H9 (cell line): ENCODE data around the gene PHGDH. TPM values are rescaled to one million over a fixed set of nuclear protein-coding genes. Genes with fewer than 3 reads are reported as not detected.

Experiments used
- DNase-seq: peaks from one replicate; pipeline ENCODE4 v3.0.0-alpha.2; 2017
- H2AFZ ChIP-seq: one replicate; pipeline ENCODE4 v1.6.1; 2013; ENCODE audit warnings: mild to moderate bottlenecking, low read length, control low read depth, moderate library complexity
- H2AK5ac ChIP-seq: 2 replicates; pipeline ENCODE4 v1.6.1; 2013; ENCODE audit warnings: low read length, control low read depth, mixed read lengths; ENCODE audit not compliant: insufficient read length
- H2BK120ac ChIP-seq: one replicate; pipeline ENCODE4 v1.6.1; 2013; ENCODE audit warnings: low read depth, mild to moderate bottlenecking, low read length, control low read depth, inconsistent platforms; ENCODE audit not compliant: poor library complexity, severe bottlenecking
- H2BK12ac ChIP-seq: 2 replicates; pipeline ENCODE4 v1.6.1; 2013; ENCODE audit warnings: low read length, control low read depth, mixed read lengths, low read depth; ENCODE audit not compliant: insufficient read length
- H2BK15ac ChIP-seq: 2 replicates; pipeline ENCODE4 v1.6.1; 2013; ENCODE audit warnings: low read depth, low read length, control low read depth
- H2BK20ac ChIP-seq: one replicate; pipeline ENCODE4 v1.6.1; 2013; ENCODE audit warnings: low read depth, mild to moderate bottlenecking, low read length, control low read depth, inconsistent platforms; ENCODE audit not compliant: poor library complexity, severe bottlenecking
- H2BK5ac ChIP-seq: 2 replicates; pipeline ENCODE4 v1.6.1; 2013; ENCODE audit warnings: low read length, control low read depth, mixed read lengths; ENCODE audit not compliant: insufficient read length
- H3K14ac ChIP-seq: 2 replicates; pipeline ENCODE4 v1.6.1; 2013; ENCODE audit warnings: low read length, control low read depth; ENCODE audit not compliant: insufficient read depth
- H3K18ac ChIP-seq: 2 replicates; pipeline ENCODE4 v1.6.1; 2013; ENCODE audit warnings: low read depth, mild to moderate bottlenecking, mixed read lengths, low read length, control low read depth; ENCODE audit not compliant: insufficient read length
- H3K23ac ChIP-seq: 2 replicates; pipeline ENCODE4 v1.6.1; 2013; ENCODE audit warnings: low read length, control low read depth, mixed read lengths, low read depth; ENCODE audit not compliant: insufficient read length
- H3K23me2 ChIP-seq: 2 replicates; pipeline ENCODE4 v1.6.1; 2013; ENCODE audit warnings: low read depth, mild to moderate bottlenecking, mixed read lengths, low read length, control low read depth; ENCODE audit not compliant: insufficient read length, poor library complexity, severe bottlenecking
- H3K27ac ChIP-seq: 2 replicates; pipeline ENCODE4 v1.5.1; 2013; ENCODE audit warnings: low read length, control low read depth, mixed read lengths, low read depth; ENCODE audit not compliant: insufficient read length
- H3K27me3 ChIP-seq: 2 replicates; pipeline ENCODE4 v1.6.1; 2013; ENCODE audit warnings: low read length, control low read depth, inconsistent platforms; ENCODE audit not compliant: insufficient read depth
- H3K4ac ChIP-seq: 2 replicates; pipeline ENCODE4 v1.6.1; 2013; ENCODE audit warnings: low read depth, mild to moderate bottlenecking, control low read depth, inconsistent platforms, low read length, moderate library complexity
- H3K4me1 ChIP-seq: 2 replicates; pipeline ENCODE4 v1.6.1; 2013; ENCODE audit warnings: low read length, control low read depth, inconsistent platforms; ENCODE audit not compliant: insufficient read depth
- H3K4me2 ChIP-seq: 2 replicates; pipeline ENCODE4 v1.6.1; 2013; ENCODE audit warnings: low read length, control low read depth, mixed read lengths; ENCODE audit not compliant: insufficient read length, insufficient read depth
- H3K56ac ChIP-seq: 2 replicates; pipeline ENCODE4 v1.6.1; 2013; ENCODE audit warnings: low read depth, mild to moderate bottlenecking, mixed read lengths, low read length, control low read depth; ENCODE audit not compliant: insufficient read length
- H3K79me1 ChIP-seq: 2 replicates; pipeline ENCODE4 v1.6.1; 2013; ENCODE audit warnings: low read depth, mild to moderate bottlenecking, moderate library complexity, low read length, control low read depth, inconsistent platforms; ENCODE audit not compliant: insufficient read depth, poor library complexity, severe bottlenecking
- H3K79me2 ChIP-seq: 2 replicates; pipeline ENCODE4 v1.6.1; 2013; ENCODE audit warnings: low read length, control low read depth, inconsistent platforms; ENCODE audit not compliant: insufficient read depth
- H3K9ac ChIP-seq: 2 replicates; pipeline ENCODE4 v1.6.1; 2013; ENCODE audit warnings: low read length, control low read depth, mixed read lengths; ENCODE audit not compliant: insufficient read length; ENCODE audit errors: extremely low read depth
- H3K9me3 ChIP-seq: one replicate; pipeline ENCODE4 v1.6.1; 2013; ENCODE audit warnings: low read depth, low read length, inconsistent platforms; ENCODE audit not compliant: control insufficient read depth
- H3T11ph ChIP-seq: one replicate; pipeline ENCODE4 v1.6.1; 2013; ENCODE audit warnings: mild to moderate bottlenecking, low read length, control low read depth, inconsistent platforms
- H4K20me1 ChIP-seq: one replicate; pipeline ENCODE4 v1.6.1; 2013; ENCODE audit not compliant: control insufficient read depth, insufficient read length, insufficient read depth
- H4K5ac ChIP-seq: 2 replicates; pipeline ENCODE4 v1.6.1; 2013; ENCODE audit warnings: low read depth, mild to moderate bottlenecking, mixed read lengths, low read length, control low read depth; ENCODE audit not compliant: insufficient read length
- H4K8ac ChIP-seq: replicated peaks from 2 replicates; pipeline ENCODE4 v1.6.1; 2013; ENCODE audit warnings: low read length, control low read depth, mixed read lengths, low read depth; ENCODE audit not compliant: insufficient read length
- H4K91ac ChIP-seq: 2 replicates; pipeline ENCODE4 v1.6.1; 2013; ENCODE audit warnings: low read depth, mild to moderate bottlenecking, moderate library complexity, mixed read lengths, low read length, control low read depth; ENCODE audit not compliant: insufficient read length
- H3K27ac Mint-ChIP-seq, 3 experiments: 2 replicates in 2 of 3; 3 replicates in 1 of 3; pipeline ENCODE4 v1.8.0; 2020 to 2021; ENCODE audit warnings: mixed read lengths in 3 of 3, mild to moderate bottlenecking in 1 of 3, moderate library complexity in 1 of 3
- H3K27me3 Mint-ChIP-seq: 2 replicates; pipeline ENCODE4 v1.8.0; 2021; ENCODE audit warnings: low read depth, mild to moderate bottlenecking, moderate library complexity, mixed read lengths
- H3K36me3 Mint-ChIP-seq, 3 experiments: 2 replicates in 2 of 3; 3 replicates in 1 of 3; pipeline ENCODE4 v1.8.0; 2020 to 2021; ENCODE audit warnings: low read depth in 3 of 3, mixed read lengths in 3 of 3; ENCODE audit not compliant: insufficient read depth in 1 of 3
- H3K4me1 Mint-ChIP-seq, 2 experiments: 2 replicates each; pipeline ENCODE4 v1.8.0; 2020; ENCODE audit warnings: mixed read lengths in 2 of 2
- H3K4me3 Mint-ChIP-seq, 2 experiments: 2 replicates in 1 of 2; 3 replicates in 1 of 2; pipeline ENCODE4 v1.8.0; 2020 to 2021; ENCODE audit warnings: mild to moderate bottlenecking in 2 of 2, mixed read lengths in 2 of 2, moderate library complexity in 1 of 2
- H3K9me3 Mint-ChIP-seq, 2 experiments: 2 replicates in 1 of 2; 3 replicates in 1 of 2; pipeline ENCODE4 v1.8.0; 2020; ENCODE audit warnings: mild to moderate bottlenecking in 2 of 2, mixed read lengths in 2 of 2, moderate library complexity in 1 of 2
- WGBS: extraction: QIAGEN DNeasy Blood & Tissue Kit; methylation state at CpG from one replicate; pipeline ENCODE4 v1.1.7; 2013; ENCODE audit warnings: missing lambda C conversion rate, low lambda C conversion rate, mixed read lengths; ENCODE audit not compliant: insufficient read length; ENCODE audit errors: extremely low coverage; 5-methylcytosine and 5-hydroxymethylcytosine counted together
- total RNA-seq: library from RNA; stranded (reverse); gene quantifications from 2 replicates; pipeline ENCODE4 v1.2.1, GENCODE V29; 2021
- TF ChIP-seq, protein P1 (sequence below): fragments of 200-600 bp; sonication (generic); conservative IDR thresholded peaks from 3 replicates; pipeline ENCODE4 v1.8.0; 2021; ENCODE audit warnings: antibody characterized with exemption, mild to moderate bottlenecking

The PHGDH gene
- total RNA-seq, 1 experiment from 2014 or later = 458 TPM

DNA sequence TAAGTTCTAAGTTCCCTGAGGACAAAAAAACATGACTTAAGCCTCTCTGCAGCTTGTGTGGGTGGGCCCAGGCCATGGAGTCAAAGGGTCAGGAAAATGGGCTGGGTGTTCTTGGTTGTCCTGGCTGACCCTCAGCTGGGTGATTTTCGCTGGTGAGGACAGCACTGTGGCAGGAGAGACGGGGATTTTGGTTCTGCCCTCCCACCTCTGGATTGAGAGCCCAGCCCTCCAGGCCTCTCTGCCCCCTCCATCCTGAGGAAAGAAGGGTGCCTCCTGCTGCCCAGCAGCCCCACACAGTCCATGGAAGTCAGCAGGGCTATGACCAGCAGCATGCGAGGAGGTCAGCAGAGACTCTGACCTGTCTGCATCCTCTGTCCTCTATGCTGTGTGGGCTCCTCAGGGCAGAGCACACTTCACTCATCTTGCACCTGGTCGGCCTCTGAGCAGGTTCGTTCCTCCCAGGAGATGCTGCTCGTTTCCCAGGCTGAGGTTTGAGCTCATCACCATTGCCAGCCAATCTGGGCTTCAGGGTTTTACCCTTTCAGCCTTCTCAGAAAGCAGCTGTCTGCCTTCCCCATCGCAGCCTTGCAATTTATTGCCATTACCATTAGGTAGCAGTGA, 26.5 kb downstream of the PHGDH start:
- Histone ChIP-seq H3K4me2 (no peak overlapping the region), H3K23ac (no peak overlapping the region), H3K27ac (no peak overlapping the region), H4K8ac (no peak overlapping the region), H4K20me1 (no peaks in the 10 kb centered on the region), H2BK120ac (no peak overlapping the region), H3K27me3 (no peaks in the 10 kb centered on the region), H2BK5ac (no peak overlapping the region), H3K79me1 (peaks cover 3% of the 10 kb centered on the region), H2AFZ (no peak overlapping the region), H3K4ac (no peak overlapping the region), H4K91ac (no peak overlapping the region), H2BK20ac (no peak overlapping the region), H3K79me2 (no peaks in the 10 kb centered on the region), H3T11ph (no peak overlapping the region), H3K23me2 (no peaks in the 10 kb centered on the region), H3K9me3 (no peaks in the 10 kb centered on the region), H4K5ac (no peak overlapping the region), H3K56ac (no peak overlapping the region), H3K18ac (no peak overlapping the region), H3K9ac (no peak overlapping the region), H2BK12ac (no peak overlapping the region), H3K4me1 (no peaks in the 10 kb centered on the region), H3K14ac (no peak overlapping the region), H2AK5ac (no peak overlapping the region), H2BK15ac (no peak overlapping the region)
- Mint-ChIP-seq H3K27ac (0 out of 7 replicates have a peak overlapping the region, but pooled peaks of 2 of the 3 experiments have one; percentile 31 to 35), H3K9me3 (no peaks in the 10 kb centered on the region), H3K27me3 (no peaks in the 10 kb centered on the region; the same call in none of the 2 replicates), H3K4me3 (no peak overlapping the region), H3K36me3 (peaks cover 68 to 92% (median 87%) of the 10 kb centered on the region in 3 experiments), H3K4me1 (no peaks in the 10 kb centered on the region)
- TF ChIP-seq, protein P1, sequence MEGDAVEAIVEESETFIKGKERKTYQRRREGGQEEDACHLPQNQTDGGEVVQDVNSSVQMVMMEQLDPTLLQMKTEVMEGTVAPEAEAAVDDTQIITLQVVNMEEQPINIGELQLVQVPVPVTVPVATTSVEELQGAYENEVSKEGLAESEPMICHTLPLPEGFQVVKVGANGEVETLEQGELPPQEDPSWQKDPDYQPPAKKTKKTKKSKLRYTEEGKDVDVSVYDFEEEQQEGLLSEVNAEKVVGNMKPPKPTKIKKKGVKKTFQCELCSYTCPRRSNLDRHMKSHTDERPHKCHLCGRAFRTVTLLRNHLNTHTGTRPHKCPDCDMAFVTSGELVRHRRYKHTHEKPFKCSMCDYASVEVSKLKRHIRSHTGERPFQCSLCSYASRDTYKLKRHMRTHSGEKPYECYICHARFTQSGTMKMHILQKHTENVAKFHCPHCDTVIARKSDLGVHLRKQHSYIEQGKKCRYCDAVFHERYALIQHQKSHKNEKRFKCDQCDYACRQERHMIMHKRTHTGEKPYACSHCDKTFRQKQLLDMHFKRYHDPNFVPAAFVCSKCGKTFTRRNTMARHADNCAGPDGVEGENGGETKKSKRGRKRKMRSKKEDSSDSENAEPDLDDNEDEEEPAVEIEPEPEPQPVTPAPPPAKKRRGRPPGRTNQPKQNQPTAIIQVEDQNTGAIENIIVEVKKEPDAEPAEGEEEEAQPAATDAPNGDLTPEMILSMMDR = no peak
- no peak for DNase-seq
- no CpG with 5 or more reads among the region's 7 CpGs for WGBS
